GM12878 (cell line): ENCODE data around the gene ZNF3.

Source experiments
- POLR2A ChIP-seq: IDR thresholded peaks from 2 replicates; pipeline ENCODE4 v1.6.1; 2011; ENCODE audit warnings: low read depth, mild to moderate bottlenecking, low read length
- TF ChIP-seq, protein P1 (sequence below), 3 experiments: IDR thresholded peaks in 2 of 3; conservative IDR thresholded peaks in 1 of 3; 2 replicates each; pipeline ENCODE4 v1.5.1; 2011; ENCODE audit warnings: low read depth in 3 of 3, low read length in 3 of 3, mild to moderate bottlenecking in 3 of 3, control low read depth in 2 of 3, moderate library complexity in 2 of 3, inconsistent platforms in 1 of 3, mixed read lengths in 1 of 3; ENCODE audit not compliant: control insufficient read depth in 2 of 3, insufficient read depth in 1 of 3; ENCODE audit errors: extremely low read depth in 1 of 3

DNA sequence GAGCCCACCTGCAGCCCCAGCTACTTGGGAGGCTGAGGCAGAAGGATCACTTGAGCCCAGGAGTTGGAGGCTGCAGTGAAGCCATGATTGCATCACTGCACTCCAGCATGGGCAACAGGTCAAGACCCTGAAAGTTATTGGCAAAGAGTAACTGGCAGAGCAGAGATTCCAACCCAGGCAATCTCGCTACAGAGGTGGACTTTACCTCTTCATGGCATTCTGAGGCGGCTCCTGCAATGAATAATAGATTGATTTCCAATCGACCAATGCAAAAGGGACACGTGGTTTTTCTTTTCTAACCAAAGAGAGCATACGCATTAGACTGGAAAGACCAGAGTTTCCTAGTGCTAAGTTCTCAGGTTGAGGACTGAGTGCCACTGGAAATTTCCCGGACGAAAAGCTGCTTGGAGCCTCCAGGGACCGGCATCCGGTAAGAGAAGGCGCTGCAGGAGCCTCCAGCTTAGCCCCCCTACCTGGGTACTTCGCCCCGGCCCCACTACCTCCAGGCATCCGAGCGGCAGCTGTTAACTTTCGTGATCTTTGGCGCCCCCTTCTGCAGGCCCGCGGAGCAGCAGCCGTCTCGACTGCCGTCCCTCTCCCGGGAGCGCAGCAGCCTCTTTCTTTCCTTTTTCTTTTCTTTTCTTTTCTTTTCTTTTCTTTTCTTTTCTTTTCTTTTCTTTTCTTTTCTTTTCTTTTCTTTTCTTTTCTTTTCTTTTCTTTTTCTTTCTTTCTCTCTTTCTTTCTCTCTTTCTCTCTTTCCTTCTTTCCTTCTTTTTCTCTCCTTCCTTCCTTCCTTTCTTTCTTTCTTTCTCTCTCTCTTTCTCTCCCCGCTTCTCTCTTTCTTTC, 49.3 kb upstream of the ZNF3 start:
- no peak for TF ChIP-seq POLR2A
- TF ChIP-seq, protein P1, sequence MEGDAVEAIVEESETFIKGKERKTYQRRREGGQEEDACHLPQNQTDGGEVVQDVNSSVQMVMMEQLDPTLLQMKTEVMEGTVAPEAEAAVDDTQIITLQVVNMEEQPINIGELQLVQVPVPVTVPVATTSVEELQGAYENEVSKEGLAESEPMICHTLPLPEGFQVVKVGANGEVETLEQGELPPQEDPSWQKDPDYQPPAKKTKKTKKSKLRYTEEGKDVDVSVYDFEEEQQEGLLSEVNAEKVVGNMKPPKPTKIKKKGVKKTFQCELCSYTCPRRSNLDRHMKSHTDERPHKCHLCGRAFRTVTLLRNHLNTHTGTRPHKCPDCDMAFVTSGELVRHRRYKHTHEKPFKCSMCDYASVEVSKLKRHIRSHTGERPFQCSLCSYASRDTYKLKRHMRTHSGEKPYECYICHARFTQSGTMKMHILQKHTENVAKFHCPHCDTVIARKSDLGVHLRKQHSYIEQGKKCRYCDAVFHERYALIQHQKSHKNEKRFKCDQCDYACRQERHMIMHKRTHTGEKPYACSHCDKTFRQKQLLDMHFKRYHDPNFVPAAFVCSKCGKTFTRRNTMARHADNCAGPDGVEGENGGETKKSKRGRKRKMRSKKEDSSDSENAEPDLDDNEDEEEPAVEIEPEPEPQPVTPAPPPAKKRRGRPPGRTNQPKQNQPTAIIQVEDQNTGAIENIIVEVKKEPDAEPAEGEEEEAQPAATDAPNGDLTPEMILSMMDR (IDR thresholded peaks at IDR 0.05 in 2 of 3, conservative IDR thresholded peaks at IDR 0.05 in 1 of 3; ENCODE audit: control insufficient read depth in 2 of 3, extremely low read depth in 1 of 3, insufficient read depth in 1 of 3, low read depth in 3 of 3, low read length in 3 of 3), result peak; percentile 68 to 81 (median 77)
